Neural crest cell (in vitro differentiated cells): ENCODE measurements around the gene BRD8. TPM values are rescaled to one million over a fixed set of nuclear protein-coding genes. Genes with fewer than 3 reads are reported as not detected.

Source experiments
- DNase-seq: peaks from one replicate; pipeline ENCODE4 v3.0.0; 2021; ENCODE audit warnings: low read depth, mixed read lengths, low spot score
- H3K27ac Mint-ChIP-seq: one replicate; pipeline ENCODE4 v1.8.0; 2021; ENCODE audit warnings: mild to moderate bottlenecking, mixed read lengths; ENCODE audit not compliant: unreplicated experiment
- H3K27me3 Mint-ChIP-seq: 2 replicates; pipeline ENCODE4 v1.8.0; 2021; ENCODE audit warnings: low read depth, mild to moderate bottlenecking, mixed read lengths
- H3K36me3 Mint-ChIP-seq: 2 replicates; pipeline ENCODE4 v1.8.0; 2021; ENCODE audit warnings: low read depth, mild to moderate bottlenecking, mixed read lengths
- H3K4me1 Mint-ChIP-seq: 2 replicates; pipeline ENCODE4 v1.8.0; 2021; ENCODE audit warnings: mixed read lengths
- H3K4me3 Mint-ChIP-seq: one replicate; pipeline ENCODE4 v1.8.0; 2021; ENCODE audit warnings: mild to moderate bottlenecking, mixed read lengths
- H3K9me3 Mint-ChIP-seq: 2 replicates; pipeline ENCODE4 v1.8.0; 2021; ENCODE audit warnings: mixed read lengths
- CTCF ChIP-seq: fragments of 200-600 bp; sonication (generic); conservative IDR thresholded peaks from 2 replicates; pipeline ENCODE4 v1.5.0; 2021; ENCODE audit warnings: antibody characterized with exemption, mild to moderate bottlenecking
- total RNA-seq: library from RNA; stranded (reverse); gene quantifications from 2 replicates; pipeline ENCODE4 v1.2.1, GENCODE V29; 2021

The BRD8 gene
- total RNA-seq, 1 donor from 2014 or later = 101 TPM

GRCh38 chr5:138188626-138189025 lies 10.2 kb upstream of the BRD8 start:
- Mint-ChIP-seq H3K36me3 (peaks cover 10% of the 10 kb centered on the region), H3K27ac (peak overlapping the region; percentile 30)

GRCh38 chr5:138186002-138186447 lies 7.6 kb upstream of the BRD8 start:
- peaks cover 2% of the 10 kb centered on the region for H3K4me1 Mint-ChIP-seq
- no peak for DNase-seq
- H3K36me3 Mint-ChIP-seq = peaks cover 4% of the 10 kb centered on the region
- no peak overlapping the region for H3K4me3 Mint-ChIP-seq
- H3K27me3 Mint-ChIP-seq = no peaks in the 10 kb centered on the region
- H3K9me3 Mint-ChIP-seq = no peaks in the 10 kb centered on the region
- no peak overlapping the region for H3K27ac Mint-ChIP-seq
- TF ChIP-seq CTCF = no peak

More at GRCh38 chr5:138188626-138189025, 10.2 kb upstream of the BRD8 start:
- TF ChIP-seq CTCF = no peak
- Mint-ChIP-seq H3K4me3 (no peak overlapping the region), H3K27me3 (no peaks in the 10 kb centered on the region), H3K9me3 (no peaks in the 10 kb centered on the region), H3K4me1 (no peaks in the 10 kb centered on the region)
- no peak for DNase-seq

- H3K4me3 Mint-ChIP-seq = no peak overlapping the region
- H3K27me3 Mint-ChIP-seq = no peaks in the 10 kb centered on the region
- H3K4me1 Mint-ChIP-seq = peaks cover 16% of the 10 kb centered on the region
- no peak for DNase-seq
- TF ChIP-seq CTCF = no peak
- H3K9me3 Mint-ChIP-seq = no peaks in the 10 kb centered on the region
- no peak overlapping the region for H3K27ac Mint-ChIP-seq
- H3K36me3 Mint-ChIP-seq = peaks cover 2% of the 10 kb centered on the region
Measured at GRCh38 chr5:138182808-138183207, 4.4 kb upstream of the BRD8 start.

GRCh38 chr5:138180841-138181240 lies 2.4 kb upstream of the BRD8 start:
- H3K4me3 Mint-ChIP-seq = no peak overlapping the region
- TF ChIP-seq CTCF = no peak
- no peaks in the 10 kb centered on the region for H3K36me3 Mint-ChIP-seq

GRCh38 chr5:138180183-138180782 lies 1.9 kb upstream of the BRD8 start:
- H3K4me3 Mint-ChIP-seq = no peak overlapping the region
- H3K36me3 Mint-ChIP-seq = peaks cover under 1% of the 10 kb centered on the region
- H3K27ac Mint-ChIP-seq = no peak overlapping the region
- H3K4me1 Mint-ChIP-seq = peaks cover 21% of the 10 kb centered on the region
- H3K9me3 Mint-ChIP-seq = no peaks in the 10 kb centered on the region
- H3K27me3 Mint-ChIP-seq = no peaks in the 10 kb centered on the region
- peak; percentile 71 for TF ChIP-seq CTCF
- DNase-seq = peak; percentile 6

More at GRCh38 chr5:138180841-138181240, 2.4 kb upstream of the BRD8 start:
- Mint-ChIP-seq H3K4me1 (peaks cover 21% of the 10 kb centered on the region), H3K27me3 (no peaks in the 10 kb centered on the region), H3K9me3 (no peaks in the 10 kb centered on the region), H3K27ac (peak overlapping the region; percentile 63)
- DNase-seq = no peak
